NCI-H345 (cell line): ENCODE results near the gene MED31.
"Not testable (repeated sequence)": the region's sequence is repeated elsewhere in the genome, so short reads cannot be mapped to it uniquely, and the experiment has no call there.

Experiments used
- DNase-seq: peaks from one replicate; lab custom pipeline; 2025; lab: John Stamatoyannopoulos, UW

MED31 gene

DNA sequence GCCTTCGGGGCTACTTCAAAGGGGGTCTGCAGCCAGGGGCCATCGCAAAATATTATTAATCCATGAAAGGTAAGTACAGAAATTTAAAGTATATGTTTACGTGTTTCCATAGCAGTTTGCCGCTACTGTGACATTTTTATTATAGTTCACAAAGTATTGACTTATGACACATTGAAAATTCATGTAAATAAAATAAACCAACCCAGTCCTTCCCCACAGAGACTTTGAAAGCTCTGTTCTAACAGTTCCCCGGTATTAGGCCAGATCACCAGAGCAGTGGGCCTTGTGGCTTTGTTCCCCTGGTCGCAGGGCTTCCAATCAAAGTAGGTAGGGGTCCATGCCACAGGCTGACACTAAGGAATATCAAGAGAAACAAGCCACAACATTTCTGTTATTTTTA is 24.8 kb downstream of the MED31 start:
- DNase-seq = no peak

GRCh38 chr17:6623941-6624340 is 27.5 kb downstream of the MED31 start:
- no peak for DNase-seq

- DNase-seq = no peak
Measured at GRCh38 chr17:6611231-6611630, 40.2 kb downstream of the MED31 start.

GRCh38 chr17:6610011-6610410 is 41.4 kb downstream of the MED31 start:
- no peak for DNase-seq

GRCh38 chr17:6608321-6608720 is 43.1 kb downstream of the MED31 start:
- no peak for DNase-seq

- no peak for DNase-seq
Measured at GRCh38 chr17:6605142-6605541, 46.3 kb downstream of the MED31 start.

DNA sequence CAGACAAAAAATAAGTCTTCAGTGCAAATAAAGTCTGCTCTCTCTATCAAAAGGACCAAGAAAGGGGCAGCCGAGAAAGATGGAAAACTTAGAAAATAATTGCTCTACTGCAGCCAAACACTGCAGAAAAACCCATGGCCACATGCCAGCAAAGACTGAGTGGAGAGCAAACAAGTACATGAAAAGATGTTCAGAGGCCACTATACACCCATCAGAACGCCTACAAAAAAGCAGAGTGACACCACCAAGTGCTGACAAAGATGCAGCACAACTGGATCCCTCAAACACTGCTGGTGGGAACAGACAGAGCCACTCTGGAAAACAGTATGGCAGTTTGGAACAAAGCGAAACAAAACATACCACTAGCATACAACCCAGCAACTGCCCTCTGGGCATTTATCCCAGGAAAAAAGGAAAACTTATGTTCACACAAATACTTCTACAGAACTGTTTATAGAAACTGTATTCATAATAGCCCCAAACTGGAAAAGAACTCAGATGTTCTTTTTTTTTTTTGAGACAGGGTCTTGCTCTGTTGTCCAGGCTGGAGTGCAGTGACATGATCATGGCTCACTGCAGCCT is 47.6 kb downstream of the MED31 start:
- no peak for DNase-seq

- DNase-seq = no peak
Measured at GRCh38 chr17:6602141-6602540, 49.3 kb downstream of the MED31 start.

GRCh38 chr17:6599364-6599763 is 52.0 kb downstream of the MED31 start:
- no peak for DNase-seq

DNA sequence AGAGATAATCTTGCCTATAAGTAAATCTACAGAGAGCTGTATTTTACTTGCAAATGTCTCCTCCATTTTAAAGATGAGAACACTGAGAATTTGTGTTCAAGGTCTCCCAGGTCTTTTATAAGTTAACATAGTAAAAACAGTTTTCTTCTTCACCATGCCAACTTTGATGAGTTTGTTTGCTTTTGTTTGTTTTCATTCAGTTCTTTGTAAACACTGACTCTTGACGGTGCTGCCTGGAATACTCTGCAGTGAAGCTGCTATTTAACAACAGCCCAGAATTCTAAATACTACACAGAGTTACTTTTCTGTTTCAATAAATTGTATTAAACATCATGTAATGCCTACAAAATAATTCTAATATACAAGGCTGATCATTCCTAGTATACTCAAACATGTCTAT is 53.7 kb downstream of the MED31 start:
- no peak for DNase-seq

GRCh38 chr17:6596941-6597340 is 54.5 kb downstream of the MED31 start:
- DNase-seq = no peak

GRCh38 chr17:6596511-6596910 is 54.9 kb downstream of the MED31 start:
- DNase-seq = no peak

DNA sequence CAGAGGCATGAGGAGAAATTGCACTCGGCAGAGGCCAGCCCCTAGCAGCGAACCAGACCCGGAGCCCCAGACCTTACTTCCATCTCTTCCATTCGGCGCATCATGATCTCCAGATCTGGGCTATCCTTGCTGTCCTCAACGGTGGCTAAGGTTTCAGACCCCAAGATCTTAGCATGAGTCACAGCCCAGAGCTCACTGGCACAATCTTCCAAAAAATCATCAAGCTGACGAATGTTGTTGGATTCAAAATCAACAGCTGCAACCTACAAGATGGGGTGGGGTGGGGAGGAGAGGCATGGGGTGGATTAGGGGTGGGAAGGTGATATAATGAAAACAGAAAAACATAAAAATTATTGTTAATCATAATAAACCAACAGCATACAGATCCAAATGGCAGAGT is 55.3 kb downstream of the MED31 start:
- no peak for DNase-seq

GRCh38 chr17:6593371-6593770 is 58.0 kb downstream of the MED31 start:
- not testable (repeated sequence) for DNase-seq
